Measurements from ENCODE around the gene PHACTR3. TPM values are rescaled to one million over a fixed set of nuclear protein-coding genes. Genes with fewer than 3 reads are reported as not detected.

PHACTR3 gene
- total RNA-seq, 6 donors from 2014 or later = 5.5 to 30.8 (median 11.4) TPM

GRCh38 chr20:59747671-59748515 is 143.6 kb downstream of the PHACTR3 start:
- Histone ChIP-seq H3K4me3 (no peak overlapping the region), H3K9me3 (no peaks in the 10 kb centered on the region), H3K27ac (no peak overlapping the region), H3K4me1 (peaks cover 9 to 17% (median 12%) of the 10 kb centered on the region in 4 donors), H3K36me3 (no peaks in the 10 kb centered on the region), H3K27me3 (peaks cover 0 to 3% (median 0%) of the 10 kb centered on the region in 4 donors)
- TF ChIP-seq CTCF (IDR thresholded peaks at IDR 0.05) = no peak
- no peak for TF ChIP-seq POLR2A (IDR thresholded peaks at IDR 0.05)
- no peak for TF ChIP-seq EP300 (IDR thresholded peaks at IDR 0.05)
- no peak for TF ChIP-seq POLR2AphosphoS5 (IDR thresholded peaks at IDR 0.05)
- 80 to 84% methylated on average over 12 of the region's 12 CpGs for WGBS, 2 donors
- DNase-seq (no peak), ATAC-seq (ENCODE audit: low FRiP score in 2 of 2) (no peak)

GRCh38 chr20:59748619-59749191 is 144.4 kb downstream of the PHACTR3 start:
- Histone ChIP-seq H3K36me3 (no peaks in the 10 kb centered on the region), H3K4me3 (no peak overlapping the region), H3K27ac (peak overlapping the region in 3 of 4 donors; percentile 57 to 62 (median 60)), H3K27me3 (peaks cover 0 to 3% (median 0%) of the 10 kb centered on the region in 4 donors), H3K4me1 (peaks cover 13 to 23% (median 17%) of the 10 kb centered on the region in 4 donors), H3K9me3 (no peaks in the 10 kb centered on the region)
- WGBS, 2 donors = 43 to 59% methylated on average over 14 of the region's 14 CpGs
- DNase-seq = no peak
- ATAC-seq (ENCODE audit: low FRiP score in 2 of 2) = peak in 1 of 2 donors; percentile 43
- TF ChIP-seq EP300 (IDR thresholded peaks at IDR 0.05) (no peak), POLR2AphosphoS5 (IDR thresholded peaks at IDR 0.05) (no peak), POLR2A (IDR thresholded peaks at IDR 0.05) (no peak), CTCF (IDR thresholded peaks at IDR 0.05) (no peak)

GRCh38 chr20:59749301-59749700 is 145.0 kb downstream of the PHACTR3 start:
- 59 to 62% methylated on average over 12 of the region's 12 CpGs for WGBS, 2 donors
- DNase-seq (no peak), ATAC-seq (ENCODE audit: low FRiP score in 2 of 2) (peak in 1 of 2 donors; percentile 59)
- no peaks in the 10 kb centered on the region for H3K9me3 ChIP-seq
- no peak overlapping the region for H3K4me3 ChIP-seq
- H3K4me1 ChIP-seq = peaks cover 13 to 23% (median 17%) of the 10 kb centered on the region in 4 donors
- H3K27ac ChIP-seq = peak overlapping the region in 3 of 4 donors; percentile 57 to 62 (median 60)
- no peaks in the 10 kb centered on the region for H3K36me3 ChIP-seq
- H3K27me3 ChIP-seq = peaks cover 0 to 3% (median 0%) of the 10 kb centered on the region in 4 donors
- TF ChIP-seq EP300 (IDR thresholded peaks at IDR 0.05) = no peak
- no peak for TF ChIP-seq POLR2AphosphoS5 (IDR thresholded peaks at IDR 0.05)
- no peak for TF ChIP-seq CTCF (IDR thresholded peaks at IDR 0.05)
- TF ChIP-seq POLR2A (IDR thresholded peaks at IDR 0.05) = no peak

- H3K9me3 ChIP-seq = no peaks in the 10 kb centered on the region
- H3K4me3 ChIP-seq = no peak overlapping the region
- H3K4me1 ChIP-seq = peaks cover 13 to 23% (median 17%) of the 10 kb centered on the region in 4 donors
- TF ChIP-seq POLR2A (IDR thresholded peaks at IDR 0.05) = no peak
- TF ChIP-seq POLR2AphosphoS5 (IDR thresholded peaks at IDR 0.05) = no peak
- TF ChIP-seq EP300 (IDR thresholded peaks at IDR 0.05) = no peak
- no peak for TF ChIP-seq CTCF (IDR thresholded peaks at IDR 0.05)
- DNase-seq (peak in 1 of 2 donors; percentile 69), ATAC-seq (ENCODE audit: low FRiP score in 2 of 2) (no peak)
- no peak overlapping the region for H3K27ac ChIP-seq
- peaks cover 0 to 3% (median 0%) of the 10 kb centered on the region in 4 donors for H3K27me3 ChIP-seq
- whole genome bisulfite sequencing, 2 donors = 70 to 74% methylated on average over 21 of the region's 21 CpGs
- H3K36me3 ChIP-seq = no peaks in the 10 kb centered on the region
These were observed 146.0 kb downstream of the PHACTR3 start for GRCh38 chr20:59750209-59750840.
